Measurements from ENCODE around the gene ERICH3.

- TF ChIP-seq CTCF (conservative IDR thresholded peaks at IDR 0.05) (no peak), EZH2 (IDR thresholded peaks at IDR 0.05; ENCODE audit: low read depth) (no peak)
Measured at GRCh38 chr1:74684301-74684700, 10.7 kb upstream of the ERICH3 start.
